IMR-90 (cell line): Measurements from ENCODE around the gene IRX3.

Experiments used
- CTCF ChIP-seq: conservative IDR thresholded peaks from 2 replicates; pipeline ENCODE4 v1.5.1; 2012; ENCODE audit warnings: mild to moderate bottlenecking, low read depth, low read length, improper control_type of control experiment
- NFE2L2 ChIP-seq: fragments of 150-350 bp; IDR thresholded peaks from 2 replicates; pipeline ENCODE4 v1.6.1; 2016; ENCODE audit warnings: low read depth, mild to moderate bottlenecking, low read length
- POLR2A ChIP-seq: IDR thresholded peaks from 2 replicates; pipeline ENCODE4 v1.6.1; 2012; ENCODE audit warnings: mild to moderate bottlenecking, low read depth, low read length

DNA sequence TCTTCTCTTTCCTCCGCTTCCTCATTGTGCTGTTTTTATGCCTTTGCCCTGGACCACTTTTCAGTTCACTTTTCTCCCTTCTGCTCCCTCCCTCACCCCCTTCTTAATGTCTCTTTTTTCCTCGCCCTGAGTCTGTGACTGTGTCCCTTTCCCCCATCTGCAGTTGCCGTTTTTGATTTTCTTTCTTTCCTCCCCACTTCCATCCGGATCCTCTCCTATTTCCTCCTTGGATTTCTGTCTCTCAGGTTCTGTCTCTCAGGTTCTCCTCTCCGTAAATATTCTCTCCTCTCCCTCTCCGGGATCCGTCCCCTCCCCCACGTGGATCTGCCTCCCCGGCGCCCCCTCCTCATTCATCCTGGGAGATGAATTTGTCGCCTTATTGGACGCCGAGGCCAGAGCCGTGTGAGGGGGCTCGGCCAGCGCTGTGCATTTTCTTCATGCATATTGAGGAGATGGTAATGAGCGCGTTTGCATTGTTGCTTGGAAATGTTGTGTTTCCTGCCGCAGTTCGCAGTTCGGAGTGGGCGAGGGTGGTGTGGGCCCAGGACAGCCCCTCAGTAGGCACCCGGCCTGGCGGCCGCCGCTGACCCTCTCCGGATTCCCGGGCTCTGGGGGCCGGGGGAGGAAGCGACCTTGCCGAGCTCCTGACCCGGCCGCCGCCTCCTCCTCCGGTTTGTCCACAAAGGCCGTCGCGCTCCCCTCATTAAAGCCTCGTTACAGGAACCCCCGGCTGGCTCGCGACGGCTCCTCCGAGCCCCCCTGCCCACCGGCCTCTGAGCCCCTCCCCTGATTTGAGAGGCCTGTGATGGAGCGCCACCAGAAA, 4.5 kb upstream of the IRX3 start:
- TF ChIP-seq CTCF (no peak), NFE2L2 (no peak), POLR2A (no peak)
